SK-N-SH treated with all-trans-retinoic acid at 6 μM for 48 hours (cell line): Measurements from ENCODE around the gene TCEAL1.

ENCODE experiments used
- CREB5 ChIP-seq: fragments of 250-450 bp; sonication (Bioruptor Pico); IDR thresholded peaks from 2 replicates; pipeline ENCODE4 v1.5.1; 2020; ENCODE audit warnings: low read depth, mild to moderate bottlenecking, moderate library complexity
- ESRRG ChIP-seq: fragments of 250-450 bp; sonication (Bioruptor Pico); IDR thresholded peaks from 2 replicates; pipeline ENCODE4 v1.6.1; 2021; ENCODE audit warnings: mild to moderate bottlenecking
- OSR1 ChIP-seq: fragments of 250-450 bp; sonication (Bioruptor Pico); IDR thresholded peaks from 2 replicates; pipeline ENCODE4 v1.8.0; 2022; ENCODE audit warnings: moderate library complexity, mild to moderate bottlenecking, inconsistent platforms
- PATZ1 ChIP-seq: fragments of 250-450 bp; sonication (Bioruptor Pico); IDR thresholded peaks from 2 replicates; pipeline ENCODE4 v1.8.0; 2020; ENCODE audit warnings: mild to moderate bottlenecking, moderate library complexity, borderline replicate concordance
- POU6F1 ChIP-seq: fragments of 250-450 bp; sonication (Bioruptor Pico); IDR thresholded peaks from 2 replicates; pipeline ENCODE4 v1.8.0; 2021; ENCODE audit warnings: low read depth, mild to moderate bottlenecking, moderate library complexity, borderline replicate concordance
- TCF4 ChIP-seq: fragments of 250-450 bp; sonication (Bioruptor Pico); IDR thresholded peaks from 2 replicates; pipeline ENCODE4 v1.8.0; 2021; ENCODE audit warnings: mild to moderate bottlenecking, moderate library complexity, borderline replicate concordance
- ZC3H10 ChIP-seq: fragments of 250-450 bp; sonication (Bioruptor Pico); IDR thresholded peaks from 2 replicates; pipeline ENCODE4 v1.5.1; 2021; ENCODE audit warnings: mild to moderate bottlenecking, moderate library complexity

GRCh38 chrX:103610282-103610681, 18.5 kb upstream of the TCEAL1 start:
- TF ChIP-seq TCF4 (CRISPR knock-in tag) (no peak), POU6F1 (CRISPR knock-in tag) (no peak), CREB5 (CRISPR knock-in tag) (no peak), OSR1 (CRISPR knock-in tag) (no peak), ESRRG (CRISPR knock-in tag) (no peak), ZC3H10 (no peak), PATZ1 (no peak)
